MM.1S (cell line): ENCODE data around the gene SPC25.

Experiments used
- EZH2 ChIP-seq: fragments of 300-600 bp; sonication (generic); optimal IDR thresholded peaks from 2 replicates; pipeline ENCODE3; 2017; ENCODE audit warnings: low read depth, mild to moderate bottlenecking, antibody characterized with exemption, low read length, mixed read lengths
- TF ChIP-seq, protein P1 (sequence below): fragments of 300-600 bp; sonication (generic); IDR thresholded peaks from 2 replicates; pipeline ENCODE4 v1.5.1; 2016; ENCODE audit warnings: antibody characterized with exemption, low read length, mixed read lengths

DNA sequence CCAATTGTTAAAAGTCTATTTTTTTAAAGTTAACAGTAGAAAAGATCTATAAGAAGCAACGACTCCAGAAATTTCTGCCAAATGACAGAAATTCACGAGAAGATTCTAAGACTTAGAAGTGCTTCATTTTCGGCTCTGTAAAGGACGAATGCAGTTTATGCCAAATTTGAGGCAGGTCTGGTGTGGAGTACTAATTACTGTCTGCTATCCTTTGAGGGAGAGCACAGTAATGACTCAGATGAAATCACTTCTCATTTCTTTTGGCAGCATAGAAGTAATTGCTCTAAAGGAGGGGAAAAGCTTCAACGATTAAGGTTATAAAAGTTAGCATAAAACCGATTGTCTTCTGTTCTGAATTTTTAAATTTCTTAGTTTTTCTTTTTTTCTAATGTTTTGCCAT is 22.2 kb upstream of the SPC25 start:
- TF ChIP-seq EZH2: no peak
- TF ChIP-seq, protein P1, sequence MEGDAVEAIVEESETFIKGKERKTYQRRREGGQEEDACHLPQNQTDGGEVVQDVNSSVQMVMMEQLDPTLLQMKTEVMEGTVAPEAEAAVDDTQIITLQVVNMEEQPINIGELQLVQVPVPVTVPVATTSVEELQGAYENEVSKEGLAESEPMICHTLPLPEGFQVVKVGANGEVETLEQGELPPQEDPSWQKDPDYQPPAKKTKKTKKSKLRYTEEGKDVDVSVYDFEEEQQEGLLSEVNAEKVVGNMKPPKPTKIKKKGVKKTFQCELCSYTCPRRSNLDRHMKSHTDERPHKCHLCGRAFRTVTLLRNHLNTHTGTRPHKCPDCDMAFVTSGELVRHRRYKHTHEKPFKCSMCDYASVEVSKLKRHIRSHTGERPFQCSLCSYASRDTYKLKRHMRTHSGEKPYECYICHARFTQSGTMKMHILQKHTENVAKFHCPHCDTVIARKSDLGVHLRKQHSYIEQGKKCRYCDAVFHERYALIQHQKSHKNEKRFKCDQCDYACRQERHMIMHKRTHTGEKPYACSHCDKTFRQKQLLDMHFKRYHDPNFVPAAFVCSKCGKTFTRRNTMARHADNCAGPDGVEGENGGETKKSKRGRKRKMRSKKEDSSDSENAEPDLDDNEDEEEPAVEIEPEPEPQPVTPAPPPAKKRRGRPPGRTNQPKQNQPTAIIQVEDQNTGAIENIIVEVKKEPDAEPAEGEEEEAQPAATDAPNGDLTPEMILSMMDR: no peak
